Stimulated activated CD8-positive, alpha-beta memory T cell treated with anti-CD3 and anti-CD28 coated beads, Interleukin-7, amount 100 ng/mL, for 48 hours (primary cell): ENCODE measurements around the gene FGF12.
"Not testable (repeated sequence)": the region's sequence is repeated elsewhere in the genome, so short reads cannot be mapped to it uniquely, and the experiment has no call there.

Source experiments
- DNase-seq, 2 donors: peaks; one replicate each; pipeline ENCODE4 v3.0.0-alpha.2; 2020; ENCODE audit warnings: low read depth in 1 of 2; ENCODE audit errors: extremely low read depth in 1 of 2

Gene FGF12

GRCh38 chr3:192607798-192608197 lies 119.5 kb downstream of the FGF12 start:
- no peak for DNase-seq

GRCh38 chr3:192597913-192598312 lies 129.4 kb downstream of the FGF12 start:
- no peak for DNase-seq

- DNase-seq: no peak
These were observed 129.8 kb downstream of the FGF12 start for GRCh38 chr3:192597506-192597905.

DNA sequence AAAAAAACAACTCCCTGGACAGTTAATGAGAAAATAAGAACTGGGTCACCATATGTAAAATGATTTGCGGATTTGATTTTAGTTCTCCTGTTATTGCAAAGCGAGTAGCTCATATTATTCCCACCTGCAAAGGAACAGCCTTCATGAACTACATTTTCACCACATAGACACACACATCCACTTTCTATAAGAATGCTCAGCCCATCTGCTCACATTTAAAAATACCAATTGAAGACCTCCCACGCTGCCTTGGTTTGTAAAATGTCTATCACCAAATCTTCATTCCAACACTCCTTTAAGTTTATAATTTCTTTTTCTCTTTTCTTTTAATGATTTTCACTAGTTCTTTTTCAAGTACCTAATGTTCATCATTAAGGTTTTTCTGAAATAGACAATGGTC lies 148.6 kb downstream of the FGF12 start:
- no peak for DNase-seq

DNA sequence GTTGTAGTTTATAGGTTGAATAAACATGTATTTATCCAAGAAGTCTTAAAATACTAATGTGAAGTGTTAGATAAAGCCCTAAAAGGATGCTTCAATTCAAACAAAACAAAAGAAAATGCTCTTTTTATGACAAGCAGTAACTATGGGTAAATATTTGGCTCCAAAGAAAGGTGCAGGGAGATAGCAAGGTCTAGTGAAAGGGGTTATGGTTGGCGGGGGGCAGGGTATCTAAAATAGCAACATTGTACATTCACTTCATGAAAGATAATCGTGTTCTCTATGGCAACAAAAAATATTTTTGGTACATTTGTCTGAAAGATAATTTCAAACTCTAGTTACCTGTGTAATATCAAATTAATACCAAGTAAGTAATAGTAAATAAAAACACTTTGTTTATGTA lies 149.5 kb downstream of the FGF12 start:
- no peak for DNase-seq

GRCh38 chr3:192577271-192577670 lies 150.1 kb downstream of the FGF12 start:
- no peak for DNase-seq

DNA sequence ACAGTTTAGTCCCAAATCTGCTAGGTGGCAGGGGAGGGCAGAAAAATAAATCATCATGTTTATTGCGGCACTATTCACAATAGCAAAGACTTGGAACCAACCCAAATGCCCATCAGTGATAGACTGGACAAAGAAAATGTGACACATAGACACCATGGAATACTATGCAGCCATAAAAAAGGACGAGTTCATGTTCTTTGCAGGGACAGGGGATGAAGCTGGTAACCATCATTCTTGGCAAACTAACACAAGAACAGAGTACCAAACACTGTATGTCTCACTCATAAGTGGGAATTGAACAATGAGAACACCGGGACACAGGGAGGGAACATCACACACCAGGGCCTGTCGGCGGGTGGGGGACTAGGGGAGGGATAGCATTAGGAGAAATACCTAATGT lies 150.6 kb downstream of the FGF12 start:
- not testable (repeated sequence) for DNase-seq

DNA sequence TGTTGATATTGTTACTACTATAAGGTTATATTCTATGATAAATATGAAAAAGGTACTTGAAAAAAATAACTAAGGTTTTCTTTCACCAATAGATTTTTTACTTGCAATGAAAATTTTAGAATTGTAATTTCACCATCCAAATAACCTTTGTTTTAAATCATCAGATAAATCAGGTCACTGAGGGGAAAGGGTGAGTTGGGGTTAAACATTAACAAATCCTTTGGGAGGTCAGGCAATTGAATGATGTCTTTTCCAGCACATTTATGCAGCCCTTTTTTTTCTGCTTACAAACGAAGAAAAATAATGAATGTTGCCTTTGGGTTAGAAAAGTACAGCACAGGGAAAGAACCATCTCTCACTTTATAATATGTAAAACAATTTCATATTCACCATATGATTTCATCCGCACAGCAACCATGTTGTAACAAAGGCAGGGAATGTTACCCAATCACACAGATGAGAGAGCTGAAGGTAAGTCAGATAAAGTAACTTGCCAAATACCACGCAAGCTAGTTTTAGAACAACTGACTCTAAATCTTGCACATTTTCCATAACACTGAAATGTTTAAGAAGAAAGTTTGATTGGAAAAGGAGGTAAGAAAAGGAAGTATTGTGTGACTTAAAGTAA lies 151.3 kb downstream of the FGF12 start:
- DNase-seq: no peak

- DNase-seq: no peak
These were observed 154.1 kb downstream of the FGF12 start for GRCh38 chr3:192573240-192573639.

GRCh38 chr3:192570821-192571791 lies 156.2 kb downstream of the FGF12 start:
- no peak for DNase-seq

DNA sequence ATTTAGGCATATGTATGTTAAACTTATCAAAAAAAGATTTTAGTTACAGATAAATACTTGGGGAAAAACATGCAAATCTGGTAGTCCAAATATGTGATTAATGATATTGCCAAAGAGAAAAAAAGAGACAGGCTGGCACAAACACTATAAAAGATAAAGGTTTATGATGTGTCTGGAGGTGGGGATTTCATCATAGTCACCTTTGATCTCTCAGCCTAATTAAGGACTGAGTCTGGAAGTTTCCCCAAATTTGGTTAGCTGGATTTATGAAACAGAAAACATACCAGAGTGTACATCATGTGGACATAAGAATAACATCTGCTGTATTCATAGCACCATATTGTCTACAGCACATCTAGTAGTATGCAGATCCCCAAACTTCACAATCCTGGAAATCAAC lies 157.0 kb downstream of the FGF12 start:
- DNase-seq: no peak

GRCh38 chr3:192566706-192567290 lies 160.5 kb downstream of the FGF12 start:
- peak; percentile 2 to 20 for DNase-seq

DNA sequence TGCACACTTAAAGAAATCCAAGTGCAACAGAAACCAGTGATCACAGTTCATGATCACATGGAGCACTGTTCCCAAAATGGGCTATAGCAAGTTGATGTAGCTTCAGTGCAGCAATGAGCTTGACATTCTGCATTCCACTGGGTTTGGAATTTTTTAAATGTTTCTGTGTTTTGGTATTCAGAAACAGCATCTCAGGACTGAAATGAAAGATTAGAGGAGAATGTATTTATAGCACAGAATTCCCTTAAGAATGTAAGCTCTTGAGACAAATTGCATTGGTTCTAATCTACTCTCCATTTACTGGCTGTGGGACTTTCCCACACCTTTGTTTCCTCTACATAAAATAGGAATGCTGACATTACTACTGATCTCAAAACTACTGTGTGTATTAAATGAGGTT lies 162.7 kb downstream of the FGF12 start:
- no peak for DNase-seq

GRCh38 chr3:192563417-192563816 lies 163.9 kb downstream of the FGF12 start:
- DNase-seq: no peak

DNA sequence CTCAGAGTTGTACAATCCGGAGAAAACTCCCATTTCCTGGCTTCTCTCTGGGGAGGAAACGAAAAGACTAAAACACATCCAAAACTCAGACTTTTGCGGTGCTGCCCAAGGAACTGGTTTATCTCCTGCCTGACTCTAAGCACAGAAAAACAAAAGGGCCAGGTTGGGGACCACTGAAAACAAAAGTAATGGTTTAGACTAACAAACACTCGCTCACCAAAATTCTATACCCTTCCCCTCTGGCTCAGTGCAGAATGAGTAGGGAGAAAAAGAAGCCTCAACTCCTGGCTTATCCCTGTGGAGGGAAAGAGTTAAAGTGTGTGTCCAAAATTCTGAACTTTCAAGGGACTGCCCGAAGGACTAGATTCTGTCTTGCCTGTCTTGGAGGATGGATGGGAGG lies 173.6 kb downstream of the FGF12 start:
- no peak for DNase-seq

DNA sequence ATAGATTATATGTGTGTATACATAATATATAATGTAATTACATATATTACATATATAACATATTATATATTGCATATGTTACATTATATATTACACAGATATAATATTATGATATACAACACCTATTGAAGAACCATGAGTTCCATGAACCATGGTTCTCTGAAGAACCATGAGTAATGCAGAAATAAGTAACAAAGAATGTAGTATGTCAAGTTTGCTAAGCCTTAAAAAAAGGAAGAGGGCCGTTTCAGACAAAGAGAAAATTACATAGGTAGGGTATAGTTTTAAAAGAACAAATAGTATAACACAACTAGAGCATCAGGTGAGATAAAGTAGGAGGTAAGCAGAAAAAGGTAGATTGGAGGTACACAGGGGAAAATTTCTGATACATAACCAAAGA lies 177.0 kb downstream of the FGF12 start:
- no peak for DNase-seq

DNA sequence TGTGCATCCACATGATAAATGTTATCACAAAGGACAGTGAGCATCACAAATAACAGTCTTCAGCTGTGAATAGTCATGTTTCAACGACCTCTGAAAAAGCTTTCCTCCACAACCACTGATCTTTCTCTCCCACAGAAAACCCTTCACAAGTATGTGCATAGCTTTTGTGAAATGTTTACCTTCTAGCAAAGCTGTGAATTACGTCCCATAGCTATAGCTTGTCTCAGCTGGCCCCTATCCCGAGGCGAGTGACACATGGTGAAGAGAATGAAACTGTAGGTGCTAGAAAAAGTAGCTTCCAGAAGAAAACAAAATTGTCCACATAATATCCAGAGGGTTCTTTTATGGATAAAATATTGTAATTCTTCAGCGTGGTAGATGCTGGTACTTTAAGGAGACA lies 182.0 kb downstream of the FGF12 start:
- no peak for DNase-seq

GRCh38 chr3:192543163-192543562 lies 184.2 kb downstream of the FGF12 start:
- no peak for DNase-seq

GRCh38 chr3:192516820-192517219 lies 210.5 kb downstream of the FGF12 start:
- DNase-seq: no peak

DNA sequence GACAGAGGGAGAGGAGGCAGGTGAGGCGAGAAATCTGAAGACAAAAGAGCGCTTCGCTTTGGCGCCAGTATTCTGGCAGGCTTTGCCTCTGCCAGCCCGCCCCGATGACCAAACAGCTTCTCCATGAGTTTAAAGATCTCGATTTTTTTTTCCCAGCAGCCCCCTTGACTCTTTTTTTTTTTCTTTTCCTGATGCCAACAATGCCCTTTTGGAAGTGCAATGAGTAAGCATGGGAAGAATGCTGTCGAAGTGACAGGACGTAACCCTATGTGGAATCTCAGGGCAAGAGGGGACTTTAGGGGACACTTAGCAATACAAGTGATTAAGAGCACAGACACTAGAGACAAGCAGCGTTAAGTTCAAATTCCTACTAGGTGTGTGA lies 211.7 kb downstream of the FGF12 start:
- DNase-seq: no peak

DNA sequence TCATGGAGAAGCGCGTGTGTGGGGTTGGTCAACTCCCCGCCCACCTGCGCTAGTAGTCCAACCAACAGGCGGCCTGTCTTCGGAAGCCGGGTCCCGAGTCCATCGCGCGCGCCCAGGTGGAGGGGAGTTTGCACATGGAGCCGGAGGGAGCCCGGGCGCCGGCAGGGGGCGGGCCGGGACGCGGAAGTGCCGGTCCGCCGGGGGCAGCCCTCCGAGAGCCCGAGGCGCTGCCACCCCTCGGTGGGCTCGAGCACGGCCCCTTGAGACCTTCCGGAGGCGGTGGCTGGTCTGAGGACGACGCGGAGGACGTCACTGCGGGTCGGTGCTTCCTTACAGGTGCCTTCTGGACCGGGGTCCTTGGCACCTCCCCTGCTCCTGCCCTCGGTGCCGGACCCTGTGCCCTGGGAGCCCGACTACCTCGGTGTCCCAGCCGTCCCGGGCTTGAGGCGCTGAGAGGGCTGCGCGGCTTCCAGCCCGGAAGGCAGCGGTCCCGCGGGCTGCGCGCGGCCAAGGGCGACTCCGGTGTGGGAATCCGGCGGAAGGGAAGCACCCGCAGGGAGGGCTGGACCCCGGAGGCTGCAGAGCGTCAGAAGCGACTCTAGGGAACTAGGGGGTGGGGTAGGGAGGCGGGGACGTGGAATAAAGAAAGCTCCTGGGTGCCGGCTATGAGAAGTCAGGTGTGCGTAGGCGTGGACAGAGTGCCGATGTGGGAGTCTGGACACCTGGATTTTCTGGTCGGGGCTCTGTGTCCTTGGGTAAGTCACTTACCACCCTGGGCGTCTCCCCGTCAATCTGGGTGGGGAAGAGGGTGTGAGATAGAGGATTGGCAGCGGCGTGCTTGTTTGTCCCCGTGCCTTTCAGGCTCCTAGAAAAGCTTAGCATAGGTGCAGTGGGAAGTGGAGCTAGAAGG lies 212.3 kb downstream of the FGF12 start:
- no peak for DNase-seq
